HG03060 (cell line): ENCODE results near the gene BCL11B.

ENCODE experiments used
- ATAC-seq: cut with Tn5 transposase; IDR thresholded peaks from one replicate; pipeline ENCODE4 v1.9.1; 2021; ENCODE audit warnings: low read depth, moderate number of reproducible peaks; ENCODE audit not compliant: unreplicated experiment

BCL11B gene

GRCh38 chr14:99242238-99242637 lies 29.8 kb downstream of the BCL11B start:
- no peak for ATAC-seq

DNA sequence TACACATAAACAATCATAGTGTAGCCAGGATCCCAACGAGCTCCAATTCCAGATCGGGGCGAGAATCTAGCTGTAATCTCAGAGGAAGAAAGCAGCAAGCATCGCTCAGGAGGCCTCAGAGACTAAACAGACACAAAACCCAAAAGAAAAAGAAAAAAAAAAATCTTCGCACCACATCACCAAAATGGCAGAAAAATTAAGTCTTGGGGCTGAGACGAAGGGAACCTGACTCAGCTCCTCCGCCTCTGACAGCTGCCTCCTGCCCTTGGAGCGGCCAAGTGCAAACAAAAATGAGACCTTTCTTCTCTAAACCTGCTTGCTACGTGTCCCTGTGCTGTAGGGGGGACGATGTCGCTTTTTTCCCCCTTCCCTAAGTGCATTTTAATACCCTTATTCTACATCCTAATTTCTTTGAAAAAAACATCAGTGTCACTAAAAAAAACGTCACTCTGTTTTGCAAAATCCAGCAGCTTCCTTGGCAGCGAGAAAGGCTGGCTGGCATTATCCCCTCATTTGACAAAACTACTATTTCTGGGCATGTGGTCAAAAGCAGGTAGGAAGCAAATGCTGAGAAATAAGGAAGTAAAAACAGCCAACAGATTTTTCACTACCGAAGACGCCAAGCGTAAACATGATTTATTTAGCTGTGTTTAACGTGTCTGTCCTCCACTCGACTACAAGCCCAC lies 30.5 kb downstream of the BCL11B start:
- ATAC-seq = no peak

GRCh38 chr14:99240627-99241324 lies 31.2 kb downstream of the BCL11B start:
- no peak for ATAC-seq

- no peak for ATAC-seq
Observed at GRCh38 chr14:99239661-99240092, 32.3 kb downstream of the BCL11B start.

DNA sequence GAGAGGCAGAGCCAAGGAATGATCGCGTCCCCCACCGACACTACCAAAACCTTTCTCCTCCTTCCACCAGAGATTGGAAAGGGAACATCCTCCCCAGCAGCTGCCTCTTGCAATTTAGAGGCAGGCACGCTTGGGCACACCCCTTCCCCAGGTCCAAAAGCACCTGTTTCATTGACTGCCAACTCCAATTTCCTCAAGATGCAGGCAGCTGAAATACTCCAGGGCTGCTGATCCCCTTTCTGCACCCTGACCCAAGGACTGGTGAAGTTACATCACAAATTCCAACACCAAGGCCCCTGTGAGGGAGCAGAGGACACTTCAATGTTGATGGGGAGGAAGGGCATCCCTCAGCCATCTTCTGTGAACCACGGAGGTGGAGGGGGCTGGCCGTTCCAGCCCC lies 33.8 kb downstream of the BCL11B start:
- ATAC-seq = no peak

DNA sequence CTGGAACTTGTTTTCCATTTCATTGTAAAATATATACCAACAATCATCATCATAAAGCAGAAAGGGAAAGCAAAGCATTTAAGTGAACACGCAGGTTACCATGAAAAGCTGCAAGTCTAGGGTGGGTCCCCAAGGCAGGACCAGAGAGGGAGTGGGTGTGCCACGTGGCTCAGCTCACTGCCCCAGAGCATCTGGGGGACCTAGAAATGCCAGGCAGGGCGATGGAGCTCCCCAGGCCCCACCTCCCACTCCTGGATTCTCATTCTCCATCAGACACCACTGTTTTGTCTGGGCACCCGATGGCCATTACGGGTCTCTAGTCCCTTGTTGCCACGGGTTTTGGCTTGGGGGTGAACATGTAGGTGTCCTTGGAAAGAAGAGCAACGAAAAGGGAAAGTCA lies 34.7 kb downstream of the BCL11B start:
- no peak for ATAC-seq

DNA sequence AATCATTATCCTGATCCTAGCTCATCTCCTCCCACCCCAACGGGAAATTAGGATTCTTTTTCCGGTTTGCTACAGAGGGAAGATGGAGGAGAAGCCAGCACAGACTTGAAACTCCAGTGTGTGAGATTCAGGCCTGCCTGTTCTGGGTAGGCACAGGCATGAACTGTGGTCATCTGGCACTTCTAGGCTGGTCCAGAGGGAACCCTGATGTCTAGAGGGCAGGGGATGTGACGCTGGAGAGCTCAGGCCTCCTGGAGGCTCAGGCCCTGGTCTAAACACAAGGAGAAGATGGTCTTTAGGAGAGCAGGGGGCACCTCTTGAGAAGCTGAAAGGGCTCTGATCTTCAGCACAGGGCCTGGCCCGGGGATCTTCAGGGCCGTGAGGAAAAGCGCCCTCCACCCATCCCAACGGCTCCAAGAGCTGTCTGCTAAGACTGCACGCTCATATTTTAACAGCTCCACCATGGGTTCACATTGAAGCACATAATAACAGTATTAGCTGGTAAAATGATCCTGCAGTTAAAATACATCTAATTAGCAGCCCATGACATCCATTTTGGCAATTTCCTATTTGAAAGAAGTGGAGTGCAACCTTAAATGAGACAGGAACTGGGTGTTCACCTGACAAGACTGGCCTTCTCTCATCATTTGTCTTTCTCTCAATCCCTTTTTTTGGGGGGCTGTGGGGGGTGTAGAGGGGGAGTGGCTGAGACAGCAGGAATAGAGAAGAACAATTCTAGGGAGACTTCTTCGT lies 35.4 kb downstream of the BCL11B start:
- ATAC-seq = no peak

DNA sequence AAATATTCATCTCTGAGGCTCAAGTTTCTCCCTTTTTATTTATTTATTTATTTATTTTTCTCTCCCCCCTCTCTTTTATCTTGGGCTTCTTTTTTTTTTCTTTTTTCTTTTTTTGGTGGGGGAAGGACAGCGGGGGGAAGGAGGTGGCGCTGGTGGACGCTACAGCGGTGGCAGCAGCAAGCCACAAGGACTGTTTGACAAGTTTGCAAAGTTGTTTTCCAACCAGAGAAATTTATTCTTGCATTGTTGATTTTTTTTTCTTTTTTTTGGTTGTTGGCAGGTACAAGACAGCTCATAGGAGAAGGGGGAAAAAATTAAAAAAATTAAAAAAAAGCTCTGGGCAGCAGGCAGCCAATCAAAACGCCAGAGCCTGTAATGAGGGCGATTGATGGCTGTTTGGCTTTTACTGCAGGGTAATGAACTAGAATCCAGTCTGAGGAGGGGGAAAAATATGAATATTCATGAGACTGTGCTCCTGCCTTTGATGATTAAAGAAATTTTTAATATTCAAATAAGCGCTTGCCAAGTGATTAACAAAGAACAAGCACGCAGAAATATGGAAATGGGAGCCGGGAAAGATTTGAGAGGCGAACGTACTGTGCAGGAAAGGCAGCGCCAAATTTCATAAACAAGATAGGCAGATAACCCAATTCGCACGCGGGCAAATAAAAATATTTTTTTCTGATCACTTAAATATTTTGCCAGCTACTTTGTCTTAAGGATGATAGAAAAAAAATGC lies 36.2 kb downstream of the BCL11B start:
- no peak for ATAC-seq

- no peak for ATAC-seq
Observed at GRCh38 chr14:99234961-99235571, 36.9 kb downstream of the BCL11B start.

GRCh38 chr14:99234355-99234754 lies 37.6 kb downstream of the BCL11B start:
- no peak for ATAC-seq

GRCh38 chr14:99233222-99234035 lies 38.6 kb downstream of the BCL11B start:
- ATAC-seq = no peak

DNA sequence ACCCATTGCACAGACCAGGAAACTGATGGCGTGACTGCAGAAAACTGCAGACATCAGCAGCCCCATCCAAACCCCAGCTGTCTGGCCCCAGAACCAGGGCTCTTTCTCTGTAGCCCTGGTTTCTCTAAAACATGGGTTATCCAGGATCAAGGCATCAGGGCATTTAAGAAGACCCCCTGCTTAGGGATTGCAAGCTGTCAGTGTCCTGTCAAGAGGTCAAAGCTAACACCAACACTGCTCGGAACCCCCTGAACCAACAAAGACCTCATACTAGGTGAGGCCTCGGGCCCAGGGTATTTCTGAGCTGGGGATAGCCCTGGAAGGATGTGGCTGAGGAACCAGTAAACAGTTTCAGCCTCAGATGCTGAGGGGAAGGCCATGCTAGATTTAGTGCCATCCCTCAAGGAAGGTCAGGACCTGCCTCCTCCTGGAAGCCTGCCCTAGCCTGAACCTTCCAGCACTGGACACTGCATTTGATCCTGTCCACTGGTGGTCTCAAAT lies 39.2 kb downstream of the BCL11B start:
- ATAC-seq = no peak

GRCh38 chr14:99231850-99232713 lies 39.9 kb downstream of the BCL11B start:
- no peak for ATAC-seq

- ATAC-seq = no peak
Observed at GRCh38 chr14:99231161-99231849, 40.7 kb downstream of the BCL11B start.

DNA sequence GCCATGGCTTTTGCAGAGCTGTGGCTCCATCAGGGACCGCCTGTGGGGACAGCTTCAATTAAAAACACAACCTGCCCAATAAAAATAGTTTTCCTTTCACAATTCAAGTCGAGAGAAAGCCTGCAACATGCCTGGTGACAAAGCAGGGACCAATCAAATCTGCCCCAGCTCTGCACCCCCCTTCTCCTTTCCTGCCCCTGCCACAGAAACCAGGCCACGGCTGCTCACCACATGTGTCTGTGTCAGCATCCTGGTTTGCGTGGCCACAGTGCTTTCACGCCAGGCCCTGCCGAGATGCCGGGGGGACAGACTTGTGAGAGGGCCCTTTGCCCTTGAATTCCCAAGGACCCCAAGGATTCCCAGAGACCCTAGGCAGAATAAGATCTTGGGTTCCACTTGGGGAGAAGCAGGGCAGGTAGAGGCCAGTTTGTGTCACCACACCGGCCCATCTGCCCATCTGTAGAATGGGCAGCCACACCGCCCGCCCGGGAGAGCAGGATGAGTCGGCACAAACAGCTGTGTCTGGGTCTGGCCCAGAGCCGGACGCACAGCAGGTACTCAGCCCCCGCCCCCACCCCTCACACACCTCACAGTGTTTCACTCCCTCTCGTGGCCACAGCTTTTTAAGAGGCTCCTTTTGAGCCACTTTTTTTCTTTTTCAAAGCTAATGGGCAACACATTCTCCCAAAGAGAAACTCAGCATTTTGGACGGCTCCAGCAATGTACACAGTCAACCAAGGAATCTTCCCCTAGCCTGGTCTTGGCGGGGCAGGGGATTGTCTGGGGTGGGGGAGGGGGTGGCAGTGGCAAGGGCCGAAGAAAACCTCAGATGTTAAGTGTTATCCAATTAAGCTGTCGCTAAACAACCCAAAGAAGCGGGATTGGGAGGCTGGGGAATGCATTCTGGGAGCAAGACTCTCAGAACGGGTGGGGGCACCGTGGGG lies 41.5 kb downstream of the BCL11B start:
- ATAC-seq = no peak

GRCh38 chr14:99229654-99230207 lies 42.3 kb downstream of the BCL11B start:
- ATAC-seq = no peak
